ENCODE results near the gene NT5C3B.
A peak's percentile ranks its signal among the peaks of the same experiment; 100 is the strongest.

Gene NT5C3B

DNA sequence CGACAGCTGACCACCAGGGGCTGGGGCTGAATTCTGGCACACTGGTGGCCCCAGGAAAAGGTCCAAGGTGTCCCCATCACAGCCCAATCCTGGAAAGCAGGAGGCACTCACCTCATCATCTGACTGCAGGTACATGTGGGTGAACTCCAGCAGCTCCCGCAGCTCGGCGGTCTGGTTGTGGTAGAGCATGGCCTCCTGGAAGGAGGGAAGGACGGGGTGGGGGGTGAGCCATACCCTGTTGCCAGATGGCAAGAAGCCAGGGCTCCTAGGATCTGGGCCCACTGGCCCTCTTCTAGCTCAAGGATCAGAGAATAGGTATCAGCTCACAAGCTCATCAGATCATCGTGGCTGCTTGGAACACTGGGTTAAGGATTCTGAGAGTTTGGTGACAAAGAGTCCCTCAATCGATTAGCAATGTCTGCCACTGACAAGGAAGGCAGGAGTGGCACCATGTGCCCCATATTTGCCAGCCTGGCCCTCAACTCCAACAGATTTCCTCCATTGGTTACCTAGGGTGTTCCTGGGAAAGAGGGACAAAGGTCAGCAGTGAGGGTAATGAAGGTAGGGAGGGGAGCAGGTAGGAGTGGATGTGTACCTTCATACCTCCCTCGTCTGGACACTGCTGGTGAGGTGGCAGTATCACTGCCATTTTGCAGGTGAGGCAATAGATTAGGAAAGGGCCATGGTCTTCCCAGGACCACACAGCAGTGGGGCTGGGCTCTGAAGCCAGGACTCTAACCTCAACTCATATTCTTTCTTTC is 29.2 kb downstream of the NT5C3B start:
- no peak for DNase-seq

DNA sequence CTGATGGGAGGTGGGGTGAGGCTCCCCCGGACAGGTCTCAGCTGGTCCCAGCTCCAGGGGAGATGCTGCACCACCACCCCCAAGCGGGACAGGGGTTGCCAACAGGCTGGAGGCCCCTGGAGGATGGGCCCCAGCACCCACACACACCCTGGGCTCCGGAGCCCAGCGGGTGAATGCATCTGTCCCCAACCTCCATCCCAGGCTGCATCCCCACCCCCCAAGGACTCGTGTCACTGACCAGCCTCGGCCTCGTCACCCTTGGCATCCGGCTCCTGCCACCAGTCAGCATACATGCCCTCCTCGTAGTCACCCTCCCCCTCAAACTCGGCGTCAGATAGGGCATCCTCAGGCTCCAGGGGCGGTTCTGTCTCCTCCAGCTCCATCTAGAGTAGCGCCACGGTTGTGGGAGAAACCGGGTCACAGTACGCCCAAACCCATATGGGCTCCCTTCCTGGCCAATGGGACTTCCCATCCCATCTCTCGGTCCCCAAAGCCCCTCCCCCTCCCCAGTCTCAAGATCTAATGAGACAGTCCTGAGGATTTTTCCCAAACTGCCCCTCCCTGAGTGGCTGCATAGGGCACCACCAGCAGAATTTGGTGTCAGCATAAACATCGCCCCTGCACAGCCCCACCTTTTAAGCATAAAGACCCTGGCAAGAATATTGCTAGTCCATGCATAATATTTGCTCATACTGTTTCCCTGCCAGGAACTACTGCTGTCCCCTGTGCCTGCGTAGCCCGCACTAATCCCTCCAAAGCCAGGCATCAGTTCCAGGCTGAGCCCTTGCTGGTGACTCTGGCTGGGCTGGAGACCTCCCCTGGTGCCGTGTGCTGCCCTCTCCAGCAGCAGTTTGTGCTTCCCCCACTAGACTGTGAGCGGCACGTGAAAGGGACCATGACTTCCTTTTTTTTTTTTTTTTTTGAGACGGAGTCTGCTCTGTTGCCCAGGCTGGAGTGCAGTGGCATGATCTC is 32.7 kb downstream of the NT5C3B start:
- no peak for DNase-seq

DNA sequence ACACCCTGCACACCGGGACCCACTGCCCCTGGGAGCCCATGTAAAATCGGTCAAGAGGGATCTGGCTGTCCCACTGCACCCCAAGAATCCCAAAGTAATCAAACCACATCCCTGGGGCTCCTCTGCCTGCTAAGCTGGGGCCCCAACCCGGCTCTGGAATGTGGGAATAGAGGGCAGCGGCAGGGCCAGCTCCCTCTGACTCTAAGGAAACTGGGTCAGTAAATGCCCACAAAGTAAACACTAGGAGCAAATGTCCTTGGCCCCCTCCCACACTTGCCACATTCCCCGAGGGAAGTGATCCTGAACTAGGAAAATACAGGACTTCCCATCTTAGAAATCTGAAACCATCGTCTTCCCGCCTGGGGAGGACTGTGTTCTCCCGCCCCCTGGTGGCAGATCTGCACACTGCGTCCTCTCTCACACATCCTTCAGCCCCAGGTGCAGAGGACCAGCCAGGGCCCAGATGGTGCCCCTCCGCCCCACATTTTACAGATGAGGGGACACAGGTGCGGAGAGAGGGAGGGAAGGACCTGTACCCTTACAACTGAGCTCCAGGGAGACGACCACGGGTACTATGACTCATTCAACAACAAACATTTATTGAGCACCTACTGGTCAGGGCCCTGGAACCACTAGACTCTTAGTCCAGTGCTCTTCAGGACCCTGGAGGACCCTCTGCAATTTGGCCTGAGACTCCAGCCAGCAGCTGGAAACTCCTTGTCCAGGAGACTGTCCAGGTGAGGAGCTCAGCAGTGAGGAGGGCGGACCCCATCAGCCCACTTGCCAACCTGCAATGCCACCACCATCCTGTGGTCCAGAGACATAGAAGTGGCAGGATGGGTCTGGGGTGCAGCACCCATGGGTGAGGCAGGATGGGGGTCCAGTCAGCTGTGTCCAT is 34.4 kb downstream of the NT5C3B start:
- DNase-seq, result peak; percentile 92

DNA sequence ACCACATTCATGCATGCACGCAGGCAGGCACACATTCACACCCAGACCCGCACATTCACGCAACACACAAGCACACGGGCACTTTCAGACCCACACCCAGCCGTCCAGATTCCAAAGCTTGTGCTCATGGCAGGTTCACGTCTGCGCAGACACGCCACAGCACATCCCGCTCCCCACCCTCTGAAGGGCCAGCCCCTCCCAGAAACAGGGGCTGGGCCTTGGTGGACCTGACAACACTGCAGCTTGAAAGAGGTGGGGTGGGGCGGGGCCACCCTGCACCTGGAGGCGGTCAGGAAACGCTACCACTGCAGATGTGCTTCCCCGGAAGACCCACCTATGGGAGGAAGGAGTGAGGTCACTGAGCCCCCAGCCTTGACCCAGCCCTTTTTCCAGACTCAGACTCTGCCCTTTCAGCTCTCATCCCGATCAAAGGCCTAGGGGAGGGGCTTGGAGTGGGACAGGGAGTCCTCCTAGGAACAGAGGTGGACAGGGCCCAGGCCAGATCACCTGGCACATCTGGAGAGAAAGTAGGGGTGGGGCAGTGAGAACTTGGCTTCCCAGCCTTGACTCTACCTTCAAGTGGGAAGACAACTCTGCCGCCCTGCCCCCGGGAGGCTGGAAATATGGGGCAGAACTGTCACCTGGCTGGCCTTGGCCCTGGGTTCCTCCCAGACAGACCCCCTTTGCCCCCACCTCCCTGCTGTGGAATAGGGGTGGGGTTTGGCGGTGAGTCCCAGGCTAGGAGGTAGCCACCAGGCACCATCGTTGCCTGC is 35.2 kb downstream of the NT5C3B start:
- peak; percentile 95 for DNase-seq

DNA sequence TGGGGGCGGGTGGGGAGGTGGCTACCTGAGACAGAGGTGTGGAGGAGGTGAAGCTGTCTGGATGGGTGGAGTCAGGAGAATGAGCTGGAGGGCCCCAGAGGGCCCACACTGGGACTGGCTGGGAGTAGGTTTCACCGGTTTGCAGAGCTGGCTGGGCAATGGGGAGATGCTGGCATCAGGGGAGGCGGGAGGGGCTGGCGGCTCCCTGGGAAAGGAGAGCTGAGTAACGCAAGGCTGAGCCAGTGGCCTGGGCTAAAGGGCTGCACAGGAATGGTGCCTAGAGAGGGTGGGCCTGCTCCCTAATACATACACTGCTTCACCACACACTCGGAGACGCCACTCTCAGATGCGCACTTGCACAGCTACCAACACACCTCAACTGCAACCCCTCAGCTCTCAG is 36.7 kb downstream of the NT5C3B start:
- DNase-seq, result no peak

DNA sequence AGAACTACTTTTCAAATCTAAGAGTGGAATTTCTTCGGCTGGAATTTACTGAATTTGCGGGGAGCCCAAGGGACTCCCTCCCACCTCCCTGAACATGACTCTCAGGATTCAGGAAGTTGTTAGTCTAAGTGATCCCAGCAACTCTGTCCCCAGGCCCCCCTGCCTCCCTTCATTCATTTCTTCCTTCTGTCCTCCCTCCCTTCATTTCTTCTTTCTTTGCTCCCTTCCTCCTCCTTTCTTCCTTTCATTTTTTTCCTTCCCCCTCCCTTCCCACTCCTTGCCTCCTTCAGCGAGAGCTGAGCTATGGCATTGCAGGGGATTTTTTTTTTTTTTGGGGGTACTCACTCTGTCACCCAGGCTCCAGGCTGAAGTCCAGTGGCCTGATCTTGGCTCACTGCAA is 38.7 kb downstream of the NT5C3B start:
- no peak for DNase-seq

DNA sequence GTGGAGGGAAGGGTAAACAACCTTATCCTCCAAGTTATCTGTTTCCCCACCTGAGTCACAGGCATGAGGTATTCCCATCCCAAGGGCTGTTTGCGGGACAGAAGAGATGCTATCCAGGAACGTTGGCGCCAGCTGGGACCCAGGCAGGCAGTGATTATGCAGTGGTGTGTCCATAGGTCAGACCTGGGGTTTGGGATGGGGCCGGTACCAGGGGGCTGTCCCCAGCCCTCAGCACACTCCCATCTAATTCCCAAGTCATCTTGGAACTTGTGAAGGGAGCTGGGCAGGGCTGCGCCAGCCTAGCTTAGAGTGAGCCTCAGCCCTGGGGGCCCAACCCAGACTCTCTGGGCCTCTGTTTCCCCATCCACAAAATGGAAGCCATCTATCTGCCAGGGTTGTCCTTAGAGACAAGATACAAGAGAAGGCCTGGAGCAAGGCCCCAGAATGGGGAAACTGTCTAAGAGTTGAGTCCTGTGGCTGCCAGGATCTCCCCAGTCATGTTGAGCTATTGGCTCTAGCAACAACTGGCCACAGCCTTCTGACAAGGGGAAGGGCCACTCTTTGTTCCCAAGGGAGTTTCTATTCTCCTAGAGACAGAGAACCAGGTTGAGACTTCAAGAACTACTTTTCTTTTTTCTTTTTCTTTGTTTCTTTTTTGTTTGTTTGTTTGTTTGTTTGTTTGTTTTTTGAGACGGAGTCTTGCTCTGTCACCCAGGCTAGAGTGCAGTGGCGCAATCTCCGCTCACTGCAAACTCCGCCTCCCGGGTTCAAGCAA is 39.7 kb downstream of the NT5C3B start:
- DNase-seq, result no peak

DNA sequence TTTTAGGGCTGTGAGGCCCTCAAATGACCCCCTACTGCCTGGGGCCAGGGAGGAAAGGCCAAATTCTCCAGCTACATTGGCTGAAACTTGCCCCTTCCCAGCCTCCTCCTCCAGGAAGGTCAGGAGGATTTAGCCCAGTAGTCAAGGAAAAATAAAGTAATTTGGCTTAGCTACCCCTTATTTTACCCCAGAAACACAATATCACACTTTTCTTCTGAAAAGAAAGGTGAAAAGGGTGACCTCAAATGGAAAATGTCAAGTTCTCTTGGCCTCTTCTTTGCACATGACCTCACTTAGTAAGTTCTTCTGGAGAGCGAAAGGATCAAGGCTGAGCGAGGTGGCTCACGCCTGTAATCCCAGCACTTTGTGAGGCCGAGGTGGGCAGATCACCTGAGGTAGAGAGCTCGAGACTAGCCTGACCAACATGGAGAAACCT is 41.5 kb downstream of the NT5C3B start:
- no peak for DNase-seq

DNA sequence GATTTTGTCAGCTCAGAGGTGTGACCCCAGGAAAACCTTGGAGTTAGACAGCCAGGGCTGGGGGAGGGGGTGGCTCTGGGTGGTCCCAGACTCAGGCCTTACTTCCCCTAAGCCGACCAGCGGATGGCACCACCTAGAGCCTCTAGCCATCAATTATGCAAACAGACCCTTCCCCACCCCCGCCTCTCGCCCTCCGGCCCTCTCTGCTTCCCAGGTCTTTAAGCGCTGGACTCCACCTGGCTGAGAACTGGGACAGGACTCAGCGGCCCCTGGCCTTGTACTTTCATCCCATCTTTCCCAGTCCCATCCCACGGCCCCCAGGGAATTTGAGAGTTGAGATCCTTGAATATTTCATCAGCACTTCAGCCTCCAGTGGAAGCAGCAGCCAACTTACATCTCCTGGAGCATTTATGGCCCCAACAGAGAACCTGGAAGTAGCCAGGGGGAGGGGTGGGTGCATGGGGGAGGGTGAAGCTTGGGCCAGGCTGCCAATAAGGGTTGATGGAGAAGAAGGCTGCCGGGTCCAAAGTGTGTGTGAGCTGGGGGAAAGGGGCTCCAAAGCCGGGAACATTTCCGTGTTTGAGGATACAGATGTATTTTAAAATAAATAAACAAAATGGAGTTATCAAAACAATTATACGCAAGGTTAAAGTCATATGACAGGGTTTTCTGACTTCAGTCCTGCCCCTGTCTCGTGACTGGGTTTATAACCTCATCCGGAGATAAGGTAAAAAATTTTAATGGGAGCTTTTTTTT is 42.1 kb downstream of the NT5C3B start:
- no peak for DNase-seq

DNA sequence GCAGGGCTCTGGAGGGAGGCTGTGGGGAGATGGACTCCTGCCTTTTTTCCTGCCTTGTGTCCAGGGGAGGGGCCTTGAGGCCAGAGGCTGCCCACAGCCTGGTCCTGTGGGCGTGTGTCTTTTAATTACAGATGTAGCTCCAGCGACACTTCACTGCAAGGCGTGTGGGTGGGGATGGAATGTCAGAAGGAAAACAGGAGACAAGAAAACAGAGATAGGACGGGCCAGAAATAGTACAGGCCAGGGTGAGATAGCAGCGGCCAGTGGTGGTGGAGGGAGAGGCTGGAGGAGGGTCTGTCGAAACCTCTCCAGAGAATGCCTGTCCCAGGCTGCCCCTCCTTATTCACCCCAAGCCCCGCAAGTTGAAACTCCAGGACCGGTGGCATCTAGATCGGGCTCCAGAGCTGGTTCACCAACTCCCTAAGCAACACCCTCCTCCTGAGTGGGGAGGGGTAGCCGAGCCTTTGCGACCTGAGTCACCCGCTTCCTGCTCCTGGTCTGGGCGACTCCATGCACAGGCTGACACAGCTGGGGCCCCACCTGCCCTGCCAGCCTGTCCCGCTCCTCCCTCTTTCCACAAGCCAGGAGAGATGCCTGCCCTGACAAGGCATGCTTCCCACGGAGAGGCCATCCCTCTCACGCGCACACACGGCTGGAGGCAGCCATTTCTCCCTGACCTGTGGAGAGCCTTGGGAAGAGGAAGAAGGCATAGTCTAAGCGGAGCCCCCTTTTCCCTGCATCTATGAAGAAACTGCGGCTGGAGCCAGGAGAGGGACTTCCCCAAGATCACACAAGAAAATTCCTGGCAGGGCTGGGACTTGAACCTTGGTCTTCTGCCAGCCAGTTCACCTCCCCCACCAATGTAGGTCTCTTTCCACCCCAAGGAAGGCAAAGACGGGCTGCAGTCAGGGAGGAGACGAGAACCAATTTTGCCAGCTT is 42.9 kb downstream of the NT5C3B start:
- DNase-seq, result peak; percentile 45

DNA sequence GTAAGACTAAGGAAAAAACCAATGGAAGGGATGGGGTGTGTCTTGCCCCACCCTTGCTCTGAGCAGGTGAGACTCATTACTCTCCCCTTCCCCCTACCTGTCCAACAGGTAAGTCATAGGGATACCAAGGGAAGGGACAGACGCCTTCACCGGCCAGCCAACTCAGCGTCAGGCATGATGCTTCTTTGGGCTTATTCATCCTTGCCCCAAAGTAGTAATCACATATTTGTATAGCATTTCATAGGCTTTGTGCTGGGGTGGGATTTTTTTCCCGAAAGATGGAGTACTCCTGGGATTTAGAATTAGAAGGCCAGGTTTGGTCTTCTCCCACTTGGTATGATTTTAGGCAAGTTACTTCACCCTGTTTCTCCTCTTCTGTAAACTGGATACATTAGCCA is 49.0 kb downstream of the NT5C3B start:
- no peak for DNase-seq

DNA sequence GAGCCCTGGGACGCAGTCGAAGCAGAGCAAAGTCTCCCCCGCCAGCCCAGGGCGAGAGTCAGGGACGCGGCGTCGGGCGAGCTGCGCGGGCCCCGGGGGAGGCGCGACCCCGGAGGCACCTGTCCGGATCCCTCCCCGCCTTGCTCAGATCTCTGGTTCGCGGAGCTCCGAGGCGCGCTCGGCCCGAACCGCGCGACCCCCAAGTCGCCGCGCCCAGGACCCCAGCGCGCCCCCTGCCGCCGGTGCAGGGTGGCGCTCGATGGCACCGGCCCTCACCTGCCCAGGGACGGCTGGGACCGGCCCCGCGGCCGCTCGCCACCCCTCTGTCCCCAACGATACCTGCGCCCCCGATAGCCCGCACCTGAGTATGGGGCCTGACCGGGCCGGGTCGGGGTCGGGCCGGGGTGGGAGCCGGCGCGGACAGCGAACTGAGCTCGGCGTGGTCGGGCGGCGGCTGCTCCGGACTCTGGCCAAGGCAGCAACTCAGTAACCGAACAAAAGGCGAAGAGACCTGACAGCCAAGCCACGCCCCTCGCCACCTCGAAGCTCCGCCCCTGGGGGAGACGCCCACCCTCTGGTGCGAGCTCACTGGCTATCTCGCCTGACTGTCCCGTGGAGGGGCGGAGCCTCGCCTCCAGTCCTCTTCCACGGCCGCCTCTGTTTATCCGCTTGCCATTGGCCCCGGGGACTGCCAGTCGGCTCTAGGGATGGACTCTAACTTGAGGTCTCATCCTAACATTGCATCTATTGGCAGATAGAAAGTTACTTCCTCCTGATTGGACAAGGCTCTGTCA is 49.6 kb downstream of the NT5C3B start, which contains the start of gene JUP:
Gene JUP (minus strand): TSS at position 485 of the 794 bp plus-strand sequence. CDS start 14,857 bp downstream, outside the sequence.
- peak; percentile 100 for DNase-seq

DNA sequence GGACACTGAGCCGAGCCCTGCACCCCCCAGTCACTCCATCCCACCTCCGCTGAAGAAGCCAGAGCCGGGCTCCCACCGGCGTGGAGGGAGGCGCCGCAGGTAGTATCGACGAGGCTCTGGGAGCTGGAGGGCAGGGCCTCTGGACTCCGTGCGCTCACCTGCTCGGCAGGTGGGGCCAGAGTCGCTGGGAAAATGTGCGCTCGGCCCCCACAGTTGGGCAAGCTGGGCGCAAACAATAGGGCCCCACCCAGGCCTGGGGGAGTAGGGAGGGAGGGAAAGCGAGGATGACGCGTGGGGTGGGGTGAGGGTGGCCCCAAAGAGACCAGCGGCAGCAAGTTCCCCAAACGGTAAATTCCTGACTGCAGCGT is 50.2 kb downstream of the NT5C3B start:
- DNase-seq, result peak; percentile 82

DNA sequence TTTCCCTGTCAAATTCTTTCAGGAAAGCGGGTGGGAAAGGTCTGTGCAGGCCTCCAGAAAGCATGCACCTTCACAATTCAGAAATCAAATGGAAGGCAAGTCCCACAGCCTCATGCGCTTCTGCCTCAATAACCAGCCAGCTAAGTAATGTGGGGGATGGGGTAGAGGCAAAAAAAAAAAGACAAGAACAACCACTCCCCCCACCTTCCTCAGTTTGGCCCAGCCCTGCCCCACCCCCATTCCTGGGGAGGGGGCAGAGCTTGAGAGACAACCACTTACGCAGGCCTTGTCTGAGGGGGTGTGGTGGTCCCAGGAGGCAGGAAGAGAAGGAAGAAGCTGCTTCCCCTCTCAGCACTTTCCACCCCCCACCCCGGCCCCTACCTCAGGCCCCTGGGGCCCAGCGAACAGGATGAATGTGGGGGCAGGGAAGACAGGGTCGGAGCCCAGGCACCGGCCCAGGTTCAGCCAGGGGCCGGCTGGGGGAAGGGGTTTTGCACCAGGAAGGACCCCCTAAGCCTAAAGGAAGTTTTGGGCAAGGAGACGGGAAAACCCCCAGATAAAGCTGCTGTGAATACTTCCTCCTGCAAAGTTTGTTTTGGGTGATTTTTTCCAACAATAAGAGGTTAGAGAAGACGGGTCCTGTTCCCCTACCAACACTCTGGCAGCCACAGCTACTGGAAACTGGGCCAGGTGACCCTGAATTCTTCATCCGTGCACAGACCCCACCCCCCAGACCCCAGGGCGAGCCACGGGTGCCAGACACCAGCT is 50.8 kb downstream of the NT5C3B start:
- DNase-seq, result peak; percentile 34

DNA sequence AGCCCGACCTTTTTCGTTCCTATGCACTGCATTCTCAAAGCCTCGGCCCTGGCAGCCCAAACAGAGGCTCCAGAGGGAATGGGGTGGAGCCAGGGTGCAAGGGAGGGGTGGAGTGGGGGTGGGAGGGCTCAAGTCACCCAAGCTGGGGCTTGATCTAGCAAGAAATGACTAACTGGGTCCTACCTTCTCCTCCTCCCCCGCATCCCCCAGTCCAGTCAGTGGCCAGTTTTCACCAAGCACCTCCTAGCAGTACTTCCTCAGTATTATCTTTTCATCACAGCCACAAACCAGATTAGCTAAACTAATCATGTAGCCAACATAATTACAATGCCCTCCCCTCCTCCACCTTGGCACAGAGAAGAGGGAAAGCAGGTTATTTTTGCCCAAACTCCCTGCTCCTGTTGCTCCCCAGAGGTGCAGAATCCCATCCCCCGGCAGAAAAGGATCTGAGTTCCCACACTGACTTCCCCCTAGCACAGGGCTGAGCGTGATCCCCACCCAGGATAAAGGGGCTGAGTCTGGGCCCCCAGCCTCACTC is 51.8 kb downstream of the NT5C3B start:
- no peak for DNase-seq

DNA sequence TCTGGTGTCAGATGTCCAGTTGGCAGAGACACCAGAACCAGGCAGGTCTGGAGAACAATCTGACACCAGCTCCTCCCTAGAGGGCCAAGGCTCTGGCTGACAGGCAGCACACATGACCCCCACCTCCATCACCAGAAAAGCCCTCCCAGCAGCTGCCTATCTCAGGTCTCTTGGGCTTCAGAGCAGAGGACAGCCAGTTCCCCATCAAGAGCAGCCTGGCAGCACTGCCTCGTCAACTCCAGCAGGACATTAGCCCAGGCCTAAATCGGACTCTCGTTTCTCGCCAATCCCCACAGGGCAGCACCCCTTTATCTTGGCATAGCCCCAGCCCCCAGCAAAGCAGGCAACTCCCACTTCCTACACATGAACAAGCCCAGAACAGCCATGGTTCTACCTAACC is 53.9 kb downstream of the NT5C3B start:
- no peak for DNase-seq

DNA sequence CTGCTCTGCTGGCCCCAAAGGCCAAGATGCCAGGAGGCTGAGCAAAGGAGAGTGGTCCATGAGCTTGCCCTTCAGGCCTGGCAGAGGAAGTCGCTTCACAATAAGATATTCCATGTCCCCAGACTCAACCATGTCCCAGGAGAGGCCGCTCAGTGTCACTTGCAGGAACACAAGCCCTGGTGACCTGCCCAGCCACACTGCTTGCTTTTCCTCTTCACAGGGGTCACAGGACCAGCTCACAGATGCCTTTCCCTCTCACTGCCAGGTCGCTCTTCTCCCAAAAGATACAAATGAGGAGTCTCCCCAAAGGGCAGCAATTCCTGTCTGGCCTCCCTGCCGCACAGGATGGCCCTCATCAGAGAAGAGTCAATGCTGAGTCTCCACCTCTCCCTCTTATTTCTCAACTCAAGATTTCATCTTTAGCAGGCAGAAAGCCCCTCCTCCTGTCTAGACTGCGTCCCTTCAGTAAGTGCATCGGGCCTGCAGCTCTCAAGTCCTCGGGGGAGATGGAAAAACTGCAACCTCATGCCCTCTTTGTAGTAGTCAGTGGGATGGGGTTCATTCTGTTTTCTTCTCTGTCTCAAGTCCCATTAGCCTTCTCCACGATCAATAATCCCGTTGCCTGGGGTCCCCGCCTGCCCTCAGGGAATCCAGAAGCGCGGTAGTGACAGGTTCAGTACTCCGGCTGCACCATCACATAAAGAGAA is 54.5 kb downstream of the NT5C3B start:
- DNase-seq, result no peak

Data from NCI-H69 (cell line).